NCI-H2171 treated with DMSO at 0.1 percent for 48 hours (cell line): ENCODE measurements around the gene LRP4.
"Not testable (repeated sequence)": the region's sequence is repeated elsewhere in the genome, so short reads cannot be mapped to it uniquely, and the experiment has no call there.

Experiments
- DNase-seq: peaks from one replicate; lab custom pipeline; 2025; lab: John Stamatoyannopoulos, UW

LRP4 gene, protein sequence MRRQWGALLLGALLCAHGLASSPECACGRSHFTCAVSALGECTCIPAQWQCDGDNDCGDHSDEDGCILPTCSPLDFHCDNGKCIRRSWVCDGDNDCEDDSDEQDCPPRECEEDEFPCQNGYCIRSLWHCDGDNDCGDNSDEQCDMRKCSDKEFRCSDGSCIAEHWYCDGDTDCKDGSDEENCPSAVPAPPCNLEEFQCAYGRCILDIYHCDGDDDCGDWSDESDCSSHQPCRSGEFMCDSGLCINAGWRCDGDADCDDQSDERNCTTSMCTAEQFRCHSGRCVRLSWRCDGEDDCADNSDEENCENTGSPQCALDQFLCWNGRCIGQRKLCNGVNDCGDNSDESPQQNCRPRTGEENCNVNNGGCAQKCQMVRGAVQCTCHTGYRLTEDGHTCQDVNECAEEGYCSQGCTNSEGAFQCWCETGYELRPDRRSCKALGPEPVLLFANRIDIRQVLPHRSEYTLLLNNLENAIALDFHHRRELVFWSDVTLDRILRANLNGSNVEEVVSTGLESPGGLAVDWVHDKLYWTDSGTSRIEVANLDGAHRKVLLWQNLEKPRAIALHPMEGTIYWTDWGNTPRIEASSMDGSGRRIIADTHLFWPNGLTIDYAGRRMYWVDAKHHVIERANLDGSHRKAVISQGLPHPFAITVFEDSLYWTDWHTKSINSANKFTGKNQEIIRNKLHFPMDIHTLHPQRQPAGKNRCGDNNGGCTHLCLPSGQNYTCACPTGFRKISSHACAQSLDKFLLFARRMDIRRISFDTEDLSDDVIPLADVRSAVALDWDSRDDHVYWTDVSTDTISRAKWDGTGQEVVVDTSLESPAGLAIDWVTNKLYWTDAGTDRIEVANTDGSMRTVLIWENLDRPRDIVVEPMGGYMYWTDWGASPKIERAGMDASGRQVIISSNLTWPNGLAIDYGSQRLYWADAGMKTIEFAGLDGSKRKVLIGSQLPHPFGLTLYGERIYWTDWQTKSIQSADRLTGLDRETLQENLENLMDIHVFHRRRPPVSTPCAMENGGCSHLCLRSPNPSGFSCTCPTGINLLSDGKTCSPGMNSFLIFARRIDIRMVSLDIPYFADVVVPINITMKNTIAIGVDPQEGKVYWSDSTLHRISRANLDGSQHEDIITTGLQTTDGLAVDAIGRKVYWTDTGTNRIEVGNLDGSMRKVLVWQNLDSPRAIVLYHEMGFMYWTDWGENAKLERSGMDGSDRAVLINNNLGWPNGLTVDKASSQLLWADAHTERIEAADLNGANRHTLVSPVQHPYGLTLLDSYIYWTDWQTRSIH (N-terminal part only)

DNA sequence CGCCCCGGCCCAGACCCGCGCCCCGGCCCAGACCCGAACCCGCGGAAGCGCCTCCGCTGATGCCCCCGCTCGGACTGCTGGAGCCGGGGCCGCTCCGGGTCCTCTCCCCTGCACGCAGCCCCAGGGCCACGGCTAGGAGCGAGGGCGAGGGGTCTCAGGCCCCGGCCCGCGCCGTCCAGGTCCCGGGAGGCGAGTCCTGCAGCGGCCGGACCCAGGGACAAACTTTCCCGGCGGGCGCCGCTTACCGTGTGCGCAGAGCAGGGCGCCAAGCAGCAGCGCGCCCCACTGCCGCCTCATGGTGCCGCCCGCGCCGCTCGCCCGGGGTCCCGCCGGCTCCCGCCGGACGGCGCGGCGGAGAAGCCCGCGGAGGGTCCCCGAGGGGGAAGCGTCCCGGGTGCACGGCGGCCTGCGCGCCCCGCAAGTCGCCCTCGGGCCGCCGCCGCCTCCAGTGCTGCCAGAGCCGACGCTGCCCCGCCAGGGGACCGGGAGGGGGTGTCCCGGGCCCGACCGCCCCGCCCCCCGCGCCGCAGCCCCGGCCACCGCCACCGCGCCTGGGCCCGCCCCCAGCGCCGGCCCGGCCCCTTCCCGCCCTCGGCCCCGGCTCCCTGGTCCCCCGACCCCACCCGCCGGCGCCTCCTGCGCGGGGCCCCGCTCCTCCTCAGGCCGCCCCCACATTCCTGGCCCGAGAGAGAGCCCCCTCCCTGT, at the start of gene LRP4:
LRP4 (minus strand) TSS at position 468 of the 705 bp plus-strand sequence; CDS start at position 297, 171 bp downstream.
- DNase-seq, result no peak

DNA sequence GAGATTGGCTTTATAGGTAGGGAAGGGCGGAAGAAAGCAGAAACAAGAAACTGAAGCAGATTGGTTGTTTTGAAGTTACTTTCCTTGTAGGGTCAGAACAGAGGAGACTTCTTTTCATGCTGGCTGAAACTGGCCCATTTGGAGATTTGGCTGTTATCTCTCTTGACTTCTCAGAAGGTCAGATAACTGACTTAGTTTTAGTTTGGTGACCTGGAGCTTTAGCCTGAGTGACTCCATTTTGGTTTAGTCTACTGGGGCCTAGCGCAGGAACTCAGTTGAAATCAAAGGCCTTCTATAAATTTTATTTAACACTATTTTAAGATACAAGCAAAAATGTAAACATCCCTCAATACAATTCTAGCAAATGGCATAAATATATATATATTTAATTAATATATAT, 49.6 kb upstream of the LRP4 start:
- DNase-seq, result no peak

- DNase-seq, result no peak
Observed at GRCh38 chr11:46966773-46967172, 48.4 kb upstream of the LRP4 start.

DNA sequence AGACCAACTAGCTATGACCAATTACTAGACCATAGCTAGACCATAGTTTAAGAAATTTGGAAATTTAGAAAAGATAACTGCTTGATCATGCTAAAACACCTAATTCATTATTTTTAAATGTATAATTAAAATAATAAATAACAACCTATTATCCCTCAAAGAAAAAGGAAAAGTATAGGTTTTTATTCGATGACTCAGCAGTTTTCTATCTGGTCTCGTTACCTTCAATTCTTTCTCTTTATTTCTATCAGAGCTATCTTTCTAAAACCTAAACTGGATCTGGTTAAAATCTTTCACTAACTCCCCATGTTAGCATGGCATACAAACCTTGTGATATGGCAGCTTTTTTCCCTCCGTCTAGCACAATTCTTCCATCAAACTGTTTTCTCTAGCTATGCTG, 45.5 kb upstream of the LRP4 start:
- no peak for DNase-seq

- not testable (repeated sequence) for DNase-seq
Observed at GRCh38 chr11:46961886-46962285, 43.5 kb upstream of the LRP4 start.

DNA sequence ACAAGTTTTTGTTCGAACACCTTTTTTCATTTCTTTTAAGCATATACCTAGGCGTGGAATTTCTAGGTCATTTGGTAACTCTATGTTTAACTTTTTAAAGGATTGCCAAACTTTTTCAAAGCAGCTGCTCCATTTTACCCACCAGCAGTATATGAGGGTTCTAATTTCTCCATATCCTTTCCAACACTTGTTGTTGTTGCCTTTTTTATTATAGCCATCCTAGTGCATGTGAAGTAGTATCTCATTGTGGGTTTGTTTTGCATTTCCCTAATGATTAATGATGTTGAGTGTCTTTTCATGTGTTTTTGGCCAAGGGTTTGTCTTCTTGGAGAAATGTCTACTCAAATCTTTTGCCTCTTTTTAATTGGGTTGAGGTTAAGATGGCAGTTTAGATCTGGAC, 42.7 kb upstream of the LRP4 start:
- DNase-seq, result no peak

DNA sequence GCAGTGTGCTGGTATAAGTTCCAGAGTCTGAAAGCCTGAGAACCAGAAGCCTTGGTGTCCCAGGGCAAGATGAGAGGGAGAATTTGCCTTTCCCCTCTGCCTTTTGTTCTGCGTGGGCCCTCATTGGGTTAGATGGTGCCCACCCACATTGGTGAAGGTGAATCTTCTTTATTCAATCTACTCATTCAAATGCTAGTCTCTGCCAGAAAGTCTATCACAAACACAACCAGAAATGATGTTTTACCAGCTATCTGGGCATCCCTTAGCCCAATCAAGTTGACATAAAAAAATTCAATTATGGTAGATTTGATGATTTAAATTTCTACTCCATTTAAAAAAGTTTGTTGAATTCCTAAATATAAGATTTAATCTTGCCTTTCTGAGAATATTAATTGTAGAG, 40.4 kb upstream of the LRP4 start:
- DNase-seq, result no peak

GRCh38 chr11:46953093-46953492, 34.7 kb upstream of the LRP4 start:
- no peak for DNase-seq

- DNase-seq, result no peak
Observed at GRCh38 chr11:46952553-46952952, 34.2 kb upstream of the LRP4 start.

GRCh38 chr11:46951864-46952263, 33.5 kb upstream of the LRP4 start:
- DNase-seq, result no peak

GRCh38 chr11:46949297-46949696, 30.9 kb upstream of the LRP4 start:
- DNase-seq, result no peak

- no peak for DNase-seq
Observed at GRCh38 chr11:46948378-46949131, 30.2 kb upstream of the LRP4 start.

DNA sequence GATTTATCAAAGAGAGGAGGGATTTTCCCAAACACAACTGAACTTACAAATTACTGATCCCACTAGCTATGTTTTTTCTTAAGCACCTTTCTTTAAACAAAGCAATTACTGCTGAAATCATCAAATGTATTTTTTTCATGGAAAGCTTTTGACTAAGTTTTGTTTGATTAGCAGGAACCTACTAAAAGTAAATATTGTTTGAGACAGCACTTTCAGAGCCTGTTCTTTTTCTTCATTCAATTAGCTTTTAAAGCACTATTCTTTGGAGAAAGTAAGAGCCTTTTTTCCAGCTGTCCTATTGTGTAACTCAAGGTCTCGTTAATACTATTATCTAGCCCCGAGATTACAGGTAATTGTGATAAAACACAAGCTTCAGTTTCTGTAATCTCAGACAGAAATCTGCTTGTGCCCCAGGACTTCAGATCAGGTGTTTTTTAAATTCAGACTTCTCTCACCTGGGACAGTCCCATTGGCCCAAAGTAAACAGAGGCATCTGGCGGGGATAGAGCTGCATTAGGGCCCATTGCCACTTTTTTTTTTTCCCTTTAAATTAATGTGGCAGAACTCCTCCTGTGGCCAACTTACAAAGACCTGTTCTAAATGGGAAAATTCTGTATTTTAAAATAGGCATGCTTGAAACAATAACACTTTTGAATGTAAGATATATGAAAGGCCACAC, 29.2 kb upstream of the LRP4 start:
- peak; percentile 74 for DNase-seq

GRCh38 chr11:46944356-46945075, 26.2 kb upstream of the LRP4 start:
- DNase-seq, result no peak

- no peak for DNase-seq
Observed at GRCh38 chr11:46942172-46942571, 23.8 kb upstream of the LRP4 start.

- DNase-seq, result peak; percentile 87
Observed at GRCh38 chr11:46936138-46937110, 18.1 kb upstream of the LRP4 start, which contains the start of gene CSTPP1. Gene CSTPP1 (plus strand): TSS chr11:46936761. CDS start chr11:46936806, 45 bp downstream.

DNA sequence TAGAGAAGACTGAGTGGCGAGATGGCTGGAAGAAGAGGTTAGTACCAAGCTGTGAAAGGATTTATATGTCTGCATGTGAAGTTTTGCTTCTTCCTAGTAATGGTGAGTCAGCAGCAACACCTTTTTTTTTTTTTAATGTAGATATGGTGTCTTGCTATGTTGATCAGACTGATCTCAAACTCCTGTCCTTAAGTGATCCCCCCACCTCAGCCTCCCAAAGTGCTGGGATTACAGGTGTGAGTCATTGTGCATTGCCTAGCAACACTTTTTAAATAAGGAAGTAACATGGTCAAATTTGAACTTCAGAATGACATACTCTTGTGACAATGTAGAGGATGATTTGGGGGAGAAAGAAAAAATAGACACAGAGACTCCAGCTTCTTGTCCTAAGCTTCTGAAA, 11.7 kb upstream of the LRP4 start:
- DNase-seq, result no peak

GRCh38 chr11:46928701-46929100, 10.4 kb upstream of the LRP4 start:
- DNase-seq, result not testable (repeated sequence)
